ENCODE results near the gene ASXL1.

DNA sequence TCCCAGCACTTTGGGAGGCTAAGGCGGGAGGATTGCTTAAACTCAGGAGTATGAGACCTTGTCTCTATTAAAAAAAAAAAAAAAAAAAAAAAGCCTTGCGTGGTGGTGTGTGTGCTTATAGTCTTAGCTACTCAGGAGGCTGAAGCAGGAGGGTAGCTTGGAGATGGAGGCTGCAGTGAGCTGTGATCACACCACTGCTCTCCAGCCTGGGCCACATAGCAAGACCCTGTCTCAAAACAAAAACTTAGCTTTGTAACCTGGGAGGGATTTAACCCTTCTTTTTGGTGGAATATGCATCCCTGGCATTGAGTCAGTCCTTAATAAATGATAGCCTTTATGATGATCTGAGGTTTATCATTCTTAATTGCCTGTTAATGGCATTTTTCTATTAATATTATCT is 12.8 kb downstream of the ASXL1 start:
- no peak for TF ChIP-seq REST (IDR thresholded peaks at IDR 0.05; ENCODE audit: insufficient read depth in 1 of 2, low read depth in 2 of 2, low read length in 2 of 2)
- TF ChIP-seq POLR2AphosphoS5 (IDR thresholded peaks at IDR 0.05; ENCODE audit: low read depth, low read length): no peak
- no peak for TF ChIP-seq TAF1 (IDR thresholded peaks at IDR 0.05; ENCODE audit: borderline replicate concordance, insufficient read depth, low read length)
- no peak for TF ChIP-seq SIN3A (IDR thresholded peaks at IDR 0.05; ENCODE audit: borderline replicate concordance, insufficient read depth, low read length)

Measured in PFSK-1 (cell line).